ENCODE measurements around the gene MFSD2A. TPM values are rescaled to one million over a fixed set of nuclear protein-coding genes. Genes with fewer than 3 reads are reported as not detected.
"Not testable (repeated sequence)": the region's sequence is repeated elsewhere in the genome, so short reads cannot be mapped to it uniquely, and the experiment has no call there.

MFSD2A gene
- total RNA-seq, 1 experiment from 2014 or later, result 12.1 TPM

DNA sequence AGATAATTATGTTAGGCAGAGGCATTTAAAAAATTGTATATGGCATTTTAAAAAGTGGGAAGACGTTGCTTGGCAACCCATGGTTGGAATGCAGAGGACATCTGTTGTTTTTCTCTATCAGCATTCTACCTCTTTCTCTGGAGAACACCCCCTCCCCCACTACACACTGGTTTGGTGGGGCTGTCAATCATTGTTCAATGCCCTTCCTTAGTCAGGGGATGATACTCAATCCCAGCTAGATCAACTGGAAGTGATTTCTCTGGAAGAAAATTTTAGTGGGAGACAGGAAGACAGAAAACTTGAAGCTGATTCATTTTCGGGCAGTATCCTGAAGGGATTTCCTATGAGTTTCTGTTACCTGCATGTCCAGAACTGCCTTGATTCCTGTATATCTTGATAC lies 49.9 kb downstream of the MFSD2A start:
- Histone ChIP-seq H2AFZ (ENCODE audit: low read length) (no peak overlapping the region), H3K27me3 (ENCODE audit: low read length) (no peaks in the 10 kb centered on the region), H3F3A (ENCODE audit: low read length, unreplicated experiment) (no peaks in the 10 kb centered on the region), H3K4me2 (ENCODE audit: low read length) (no peak overlapping the region), H3K9me3 (ENCODE audit: low read length) (no peaks in the 10 kb centered on the region), H3K27ac (ENCODE audit: low read length) (no peak overlapping the region), H3K9me2 (replicated peaks; ENCODE audit: low read length) (no peaks in the 10 kb centered on the region), H3K36me3 (ENCODE audit: low read depth, low read length) (no peaks in the 10 kb centered on the region), H3K9ac (ENCODE audit: low read length) (no peak overlapping the region), H3K4me3 (ENCODE audit: low read length) (no peak overlapping the region), H3K4me1 (ENCODE audit: insufficient read depth, low read length) (no peaks in the 10 kb centered on the region), H4K20me1 (ENCODE audit: low read length) (no peaks in the 10 kb centered on the region), H3K79me2 (ENCODE audit: low read length) (no peaks in the 10 kb centered on the region)
- no TSS peak for BruUV-seq (replicated peaks)
- TF ChIP-seq, protein P1, sequence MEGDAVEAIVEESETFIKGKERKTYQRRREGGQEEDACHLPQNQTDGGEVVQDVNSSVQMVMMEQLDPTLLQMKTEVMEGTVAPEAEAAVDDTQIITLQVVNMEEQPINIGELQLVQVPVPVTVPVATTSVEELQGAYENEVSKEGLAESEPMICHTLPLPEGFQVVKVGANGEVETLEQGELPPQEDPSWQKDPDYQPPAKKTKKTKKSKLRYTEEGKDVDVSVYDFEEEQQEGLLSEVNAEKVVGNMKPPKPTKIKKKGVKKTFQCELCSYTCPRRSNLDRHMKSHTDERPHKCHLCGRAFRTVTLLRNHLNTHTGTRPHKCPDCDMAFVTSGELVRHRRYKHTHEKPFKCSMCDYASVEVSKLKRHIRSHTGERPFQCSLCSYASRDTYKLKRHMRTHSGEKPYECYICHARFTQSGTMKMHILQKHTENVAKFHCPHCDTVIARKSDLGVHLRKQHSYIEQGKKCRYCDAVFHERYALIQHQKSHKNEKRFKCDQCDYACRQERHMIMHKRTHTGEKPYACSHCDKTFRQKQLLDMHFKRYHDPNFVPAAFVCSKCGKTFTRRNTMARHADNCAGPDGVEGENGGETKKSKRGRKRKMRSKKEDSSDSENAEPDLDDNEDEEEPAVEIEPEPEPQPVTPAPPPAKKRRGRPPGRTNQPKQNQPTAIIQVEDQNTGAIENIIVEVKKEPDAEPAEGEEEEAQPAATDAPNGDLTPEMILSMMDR (conservative IDR thresholded peaks at IDR 0.05; ENCODE audit: low read depth, low read length), result no peak
- no peak for TF ChIP-seq EZH2phosphoT487 (IDR thresholded peaks at IDR 0.05; ENCODE audit: borderline replicate concordance, low read length)
- TF ChIP-seq EZH2 (IDR thresholded peaks at IDR 0.05; ENCODE audit: low read length, unreplicated experiment), result no peak
- ChIA-PET CTCF (no interaction called here), POLR2A (ENCODE audit: unreplicated experiment) (no interaction called here)
- no peak for DNase-seq
- ATAC-seq, result no peak
- intact Hi-C loops (cut with micrococcal nuclease), result no loop called here

DNA sequence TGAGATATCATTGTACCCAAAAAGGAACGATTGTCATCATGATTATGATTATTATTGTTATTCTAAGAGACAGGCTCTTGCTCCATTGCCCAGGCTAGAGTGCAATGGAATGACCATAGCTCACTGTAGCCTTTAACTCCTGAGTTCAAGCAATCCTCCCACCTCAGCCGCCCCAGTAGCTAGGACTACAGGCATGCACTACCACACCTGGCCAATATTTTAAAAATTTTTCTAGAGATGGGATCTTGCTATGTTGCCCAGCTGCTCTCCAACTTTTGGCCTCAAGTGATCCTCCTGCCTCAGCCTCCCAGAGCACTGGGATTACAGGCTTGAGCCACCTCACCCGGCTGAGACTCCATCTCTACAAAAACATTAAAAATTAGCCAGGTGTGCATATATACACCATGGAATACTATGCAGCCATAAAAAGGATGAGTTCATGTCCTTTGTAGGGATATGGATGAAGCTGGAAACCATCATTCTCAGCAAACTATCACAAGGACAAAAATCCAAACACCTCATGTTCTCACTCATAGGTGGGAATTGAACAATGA lies 52.6 kb downstream of the MFSD2A start:
- POLR2A ChIA-PET (ENCODE audit: unreplicated experiment); BruUV-seq (replicated peaks); H3K9me2 ChIP-seq (replicated peaks; ENCODE audit: low read length); H2AFZ ChIP-seq (ENCODE audit: low read length); H3K4me1 ChIP-seq (ENCODE audit: insufficient read depth, low read length); H3K4me2 ChIP-seq (ENCODE audit: low read length); H3K27me3 ChIP-seq (ENCODE audit: low read length); intact Hi-C loops (cut with micrococcal nuclease); H3F3A ChIP-seq (ENCODE audit: low read length, unreplicated experiment); DNase-seq; H3K9ac ChIP-seq (ENCODE audit: low read length); H3K9me3 ChIP-seq (ENCODE audit: low read length); H3K36me3 ChIP-seq (ENCODE audit: low read depth, low read length); ATAC-seq; H3K4me3 ChIP-seq (ENCODE audit: low read length); H4K20me1 ChIP-seq (ENCODE audit: low read length); CTCF ChIA-PET; H3K27ac ChIP-seq (ENCODE audit: low read length); H3K79me2 ChIP-seq (ENCODE audit: low read length): not testable (repeated sequence)

DNA sequence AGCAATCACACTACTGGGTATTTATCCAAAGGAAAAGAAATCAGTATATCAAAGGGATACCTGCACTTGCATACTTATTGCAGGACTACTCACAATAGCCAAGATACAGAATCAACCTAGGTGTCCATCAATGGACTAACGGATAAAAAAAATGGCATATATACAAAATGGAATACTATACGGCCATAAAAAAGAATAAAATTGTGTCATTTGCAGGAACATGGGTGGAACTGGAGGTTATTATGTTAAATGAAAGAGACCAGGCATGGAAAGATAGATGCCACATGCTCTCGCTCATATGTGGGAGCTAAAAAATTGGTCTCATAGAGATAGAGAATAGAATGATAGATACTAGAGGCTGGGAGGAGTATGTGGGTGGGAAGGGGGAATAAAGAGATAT lies 56.3 kb downstream of the MFSD2A start:
- no peak for ATAC-seq
- peaks cover 4% of the 10 kb centered on the region for H3F3A ChIP-seq (ENCODE audit: low read length, unreplicated experiment)
- POLR2A ChIA-PET (ENCODE audit: unreplicated experiment), result no interaction called here
- H3K4me1 ChIP-seq (ENCODE audit: insufficient read depth, low read length), result peaks cover 23% of the 10 kb centered on the region
- CTCF ChIA-PET, result no interaction called here
- no peak for TF ChIP-seq EZH2 (IDR thresholded peaks at IDR 0.05; ENCODE audit: low read length, unreplicated experiment)
- TF ChIP-seq EZH2phosphoT487 (IDR thresholded peaks at IDR 0.05; ENCODE audit: borderline replicate concordance, low read length), result no peak
- TF ChIP-seq, protein P1 (conservative IDR thresholded peaks at IDR 0.05; ENCODE audit: low read depth, low read length), result no peak
- H3K36me3 ChIP-seq (ENCODE audit: low read depth, low read length), result no peaks in the 10 kb centered on the region
- no peaks in the 10 kb centered on the region for H3K79me2 ChIP-seq (ENCODE audit: low read length)
- H4K20me1 ChIP-seq (ENCODE audit: low read length), result no peaks in the 10 kb centered on the region
- no peaks in the 10 kb centered on the region for H3K27me3 ChIP-seq (ENCODE audit: low read length)
- no TSS peak for BruUV-seq (replicated peaks)
- H3K4me3 ChIP-seq (ENCODE audit: low read length), result no peak overlapping the region
- H3K9ac ChIP-seq (ENCODE audit: low read length), result no peak overlapping the region
- no peaks in the 10 kb centered on the region for H3K9me3 ChIP-seq (ENCODE audit: low read length)
- intact Hi-C loops (cut with micrococcal nuclease), result no loop called here
- H3K27ac ChIP-seq (ENCODE audit: low read length), result no peak overlapping the region
- H3K9me2 ChIP-seq (replicated peaks; ENCODE audit: low read length), result no peaks in the 10 kb centered on the region
- H3K4me2 ChIP-seq (ENCODE audit: low read length), result no peak overlapping the region
- H2AFZ ChIP-seq (ENCODE audit: low read length), result no peak overlapping the region
- DNase-seq, result no peak

Data from PC-3 (cell line).